Activated naive CD8-positive, alpha-beta T cell treated with anti-CD3 and anti-CD28 coated beads, Interleukin-2, amount 50 U/mL, for 16 hours (primary cell): ENCODE data around the gene TNPO1.

Source experiments
- DNase-seq: peaks from one replicate; pipeline ENCODE4 v3.0.0-alpha.2; 2020; ENCODE audit warnings: low read depth, low spot score

TNPO1 gene

GRCh38 chr5:72852356-72852755 lies 35.9 kb downstream of the TNPO1 start:
- no peak for DNase-seq

DNA sequence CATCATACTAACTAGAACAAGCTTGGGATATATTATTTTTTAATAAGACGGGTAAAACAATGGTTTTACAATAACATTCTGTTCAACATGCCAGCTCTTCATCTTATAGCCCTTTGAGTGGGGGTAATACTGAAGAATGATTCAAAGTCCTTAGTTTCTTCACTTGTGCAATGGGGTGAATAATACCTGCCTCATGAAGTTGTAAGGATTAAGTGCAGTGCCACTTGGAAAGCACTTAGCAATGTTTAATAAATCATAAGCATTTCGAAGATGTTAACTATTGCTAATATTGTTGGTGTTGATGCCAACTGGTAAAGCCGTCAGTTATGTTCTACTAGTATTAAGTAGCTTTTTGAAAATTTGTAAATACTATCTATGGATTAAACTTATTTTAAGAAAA lies 38.0 kb downstream of the TNPO1 start:
- DNase-seq = no peak

- no peak for DNase-seq
Measured at GRCh38 chr5:72855821-72856220, 39.4 kb downstream of the TNPO1 start.

DNA sequence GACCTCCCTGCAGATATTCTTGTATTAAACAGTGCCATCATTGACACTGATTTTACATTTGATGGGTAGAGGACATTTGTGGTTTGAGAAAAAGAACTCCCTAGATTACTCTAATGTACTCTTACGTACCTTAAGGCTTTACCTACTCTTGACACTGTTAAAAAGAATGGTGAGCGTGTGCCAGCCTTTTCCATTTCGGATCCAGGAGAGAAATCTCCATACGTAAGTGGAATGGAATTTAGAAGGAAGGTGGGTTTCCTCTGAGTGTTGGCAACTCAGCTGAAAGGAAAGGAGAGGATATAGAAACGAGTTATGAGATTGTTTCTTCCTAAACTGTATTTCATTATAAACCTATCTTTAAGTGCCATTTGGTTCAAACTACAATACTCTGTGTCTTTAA lies 40.9 kb downstream of the TNPO1 start:
- DNase-seq = no peak

- no peak for DNase-seq
Measured at GRCh38 chr5:72859127-72859526, 42.7 kb downstream of the TNPO1 start.

- DNase-seq = no peak
Measured at GRCh38 chr5:72860499-72860898, 44.0 kb downstream of the TNPO1 start.

DNA sequence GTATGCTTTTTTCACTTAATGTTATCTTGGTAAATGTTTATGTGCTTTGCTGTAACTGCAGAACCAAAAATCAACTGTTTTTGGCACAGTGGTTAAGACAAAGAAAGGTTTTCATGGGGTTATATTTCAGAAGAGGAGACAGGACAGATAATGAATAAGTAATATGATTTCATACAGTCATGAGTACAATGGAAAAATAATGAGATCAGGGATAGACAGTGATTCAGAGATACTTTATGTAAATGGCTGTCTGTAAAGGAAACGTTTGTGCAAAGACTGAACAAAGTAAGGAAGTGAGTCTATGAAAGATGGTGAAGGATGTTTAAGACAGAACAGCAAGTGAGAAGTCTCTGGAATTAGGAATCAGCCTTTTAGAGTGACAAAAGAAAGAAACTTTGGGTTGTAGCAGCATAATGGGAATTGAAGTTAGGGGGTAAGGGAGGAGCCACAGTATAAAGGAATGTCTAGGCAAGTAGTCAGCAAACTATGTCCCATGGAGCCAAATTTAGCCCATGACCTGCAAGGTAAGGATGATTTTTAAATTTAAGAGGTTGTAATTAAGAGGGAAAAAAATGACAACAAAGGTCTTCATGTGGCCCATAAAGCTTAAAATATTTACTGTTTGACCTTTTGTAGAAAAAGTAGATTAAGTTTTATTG lies 55.0 kb downstream of the TNPO1 start:
- no peak for DNase-seq

DNA sequence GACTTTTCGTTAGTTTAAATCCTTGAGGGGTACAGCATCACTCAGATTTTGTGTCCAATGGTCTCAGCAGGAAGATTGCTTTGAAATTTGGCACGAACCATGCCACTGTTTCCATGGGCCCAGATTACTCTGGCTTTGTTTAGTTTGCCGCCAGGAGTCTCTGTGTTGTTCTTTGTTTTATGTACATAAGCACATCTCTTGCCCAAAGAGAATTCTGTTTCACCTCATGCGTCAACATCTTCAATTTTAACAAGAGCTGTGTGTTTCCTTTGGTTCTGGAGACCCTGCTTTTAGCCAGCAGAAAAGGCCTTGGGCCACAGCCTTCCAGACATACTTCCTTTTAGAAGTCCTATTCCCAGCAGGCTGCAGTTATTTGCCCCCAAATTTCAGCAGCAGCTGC lies 62.4 kb downstream of the TNPO1 start:
- DNase-seq = no peak

DNA sequence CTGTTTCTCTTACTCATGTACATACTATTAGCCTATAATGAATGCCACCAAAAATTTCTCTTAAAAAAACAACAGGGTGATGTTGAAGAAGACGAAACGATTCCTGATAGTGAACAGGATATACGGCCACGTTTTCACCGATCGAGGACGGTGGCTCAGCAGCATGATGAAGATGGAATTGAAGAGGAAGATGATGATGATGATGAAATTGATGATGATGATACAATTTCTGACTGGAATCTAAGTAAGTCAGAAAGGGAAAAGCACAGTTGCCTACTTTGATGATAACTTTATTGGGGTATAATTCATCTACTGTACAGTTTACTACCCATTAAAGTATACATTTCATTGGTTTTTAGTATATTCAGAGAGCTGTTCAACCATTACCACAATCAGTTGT lies 66.5 kb downstream of the TNPO1 start:
- DNase-seq = no peak

GRCh38 chr5:72883850-72884249 lies 67.4 kb downstream of the TNPO1 start:
- DNase-seq = no peak

GRCh38 chr5:72884892-72885291 lies 68.4 kb downstream of the TNPO1 start:
- no peak for DNase-seq

DNA sequence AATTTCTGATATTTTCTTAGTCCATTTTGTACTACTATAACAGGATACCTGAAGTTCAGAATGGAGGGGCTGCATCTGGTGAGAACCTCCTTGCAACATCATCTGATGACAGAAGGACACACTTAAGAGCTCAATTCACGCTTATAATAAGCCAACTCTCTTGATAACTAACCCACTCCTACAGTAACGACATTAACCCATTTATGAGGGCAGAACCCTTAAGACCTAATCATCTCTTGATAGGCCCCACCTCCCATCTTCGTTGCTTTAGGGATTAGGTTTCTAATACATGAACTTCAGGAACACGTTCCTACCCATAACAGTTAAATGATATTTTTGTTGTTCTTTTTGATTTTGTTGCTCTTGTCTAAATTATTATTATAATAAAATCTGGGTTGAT lies 69.4 kb downstream of the TNPO1 start:
- DNase-seq = no peak

- no peak for DNase-seq
Measured at GRCh38 chr5:72888595-72888994, 72.1 kb downstream of the TNPO1 start.

DNA sequence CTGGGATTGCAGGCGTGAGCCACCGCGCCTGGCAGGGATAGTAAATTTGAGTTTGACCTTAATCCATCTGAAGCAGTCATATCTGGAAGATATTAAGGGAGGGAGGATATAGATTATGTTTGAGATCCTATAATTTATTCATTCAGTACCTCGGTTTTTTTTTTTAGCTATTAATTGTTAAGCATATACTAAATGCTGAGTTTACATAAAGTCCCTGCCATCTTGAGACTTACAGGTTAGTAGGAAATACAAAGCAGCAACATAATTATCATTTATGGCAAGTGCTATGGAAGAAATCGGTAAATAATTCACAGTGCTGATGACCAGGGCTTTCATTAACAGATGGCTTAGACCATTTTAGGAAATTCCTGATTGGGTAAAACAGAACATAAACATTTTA lies 72.9 kb downstream of the TNPO1 start:
- no peak for DNase-seq

- DNase-seq = no peak
Measured at GRCh38 chr5:72892846-72893245, 76.4 kb downstream of the TNPO1 start.

GRCh38 chr5:72895758-72896157 lies 79.3 kb downstream of the TNPO1 start:
- no peak for DNase-seq

GRCh38 chr5:72906806-72907205 lies 90.3 kb downstream of the TNPO1 start:
- DNase-seq = no peak

GRCh38 chr5:72908664-72909063 lies 92.2 kb downstream of the TNPO1 start:
- DNase-seq = no peak

DNA sequence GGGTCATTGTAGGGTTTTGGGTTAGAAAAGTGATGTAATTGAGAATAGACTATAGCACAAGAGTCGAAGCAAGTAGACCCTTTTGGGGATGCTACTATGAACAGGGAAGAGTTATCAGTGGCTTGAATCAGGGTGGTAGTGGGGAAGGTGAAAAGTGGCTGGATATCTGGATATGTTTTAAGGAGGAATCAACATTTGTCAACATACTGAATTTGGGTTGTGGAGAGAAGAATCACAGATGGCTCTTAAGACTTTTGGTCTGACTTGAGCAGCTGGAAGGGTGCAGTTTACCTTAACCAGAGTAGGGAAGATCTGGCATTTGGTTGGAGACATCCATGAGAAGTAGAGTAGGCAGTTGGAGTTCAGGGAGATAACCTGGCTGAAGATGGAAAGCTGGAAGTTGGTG lies 100.9 kb downstream of the TNPO1 start:
- no peak for DNase-seq

- DNase-seq = no peak
Measured at GRCh38 chr5:72920690-72921502, 104.4 kb downstream of the TNPO1 start.

DNA sequence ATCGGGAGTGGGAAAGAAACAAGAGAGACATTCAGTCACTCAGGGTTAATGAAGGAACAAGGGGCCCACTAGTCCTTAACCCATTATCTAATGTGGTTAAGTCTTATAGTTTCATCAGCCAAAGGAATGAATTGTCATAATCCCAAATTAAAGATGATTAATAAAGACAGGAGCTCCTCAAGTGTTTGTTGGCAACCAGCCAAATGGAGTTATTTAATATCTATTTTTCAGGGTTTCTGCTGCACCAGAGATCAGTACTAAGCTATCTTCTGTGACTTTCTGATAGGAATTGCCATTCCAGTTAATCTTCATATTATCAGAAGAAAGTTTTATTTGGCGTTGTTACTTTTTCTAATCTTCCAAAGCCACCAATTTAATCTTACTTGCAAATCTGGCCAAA lies 105.4 kb downstream of the TNPO1 start:
- no peak for DNase-seq

DNA sequence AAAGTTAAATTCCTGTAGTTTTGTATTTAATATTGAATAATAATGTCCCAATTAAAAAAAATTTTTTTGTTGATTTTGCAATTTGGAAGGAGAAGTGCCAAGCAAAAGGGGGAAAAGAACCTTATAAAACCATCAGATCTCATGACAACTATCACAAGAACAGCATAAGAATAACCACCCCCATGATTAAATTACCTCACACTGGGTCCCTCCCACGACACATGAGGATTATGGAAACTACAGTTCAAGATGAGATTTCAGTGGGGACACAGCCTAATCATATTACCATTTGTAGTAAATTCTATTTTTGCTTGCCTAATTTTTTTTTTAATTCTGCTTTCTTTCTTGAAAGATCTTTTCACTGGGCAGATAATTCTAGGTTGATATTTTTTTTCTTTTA lies 106.0 kb downstream of the TNPO1 start:
- DNase-seq = no peak

- no peak for DNase-seq
Measured at GRCh38 chr5:72925336-72926010, 109.0 kb downstream of the TNPO1 start.
